Heart left ventricle (tissue), 13 donors: ENCODE measurements around the gene SPRY4.

Experiments
- POLR2A ChIP-seq, 2 donors: fragments of 450-650 bp; IDR thresholded peaks; one replicate each; pipeline ENCODE4 v1.6.1; 2017; ENCODE audit warnings: antibody characterized with exemption in 2 of 2, mild to moderate bottlenecking in 2 of 2, moderate library complexity in 2 of 2
- TF ChIP-seq, protein P1 (sequence below), 12 donors: fragments of 200-600 bp; sonication (generic) in 4 of 12; IDR thresholded peaks; one replicate each; pipeline versions ENCODE4 v1.5.0 to v1.8.0; 2018 to 2022; ENCODE audit warnings: antibody characterized with exemption in 12 of 12, mild to moderate bottlenecking in 5 of 12
- donor health status: ischemic (EF 13 %, LVEDD 7.1; RV severe dilation, severe dysfunction).
- donor health status: DM: no; HTN: yes; CAD: no.
- donor health status: DM: no; HTN: no; CAD: no.
- donor health status: ischemic (EF 25% LVEDD 6.9; RV normal size, moderate dysfunction).
- donor health status: ischemic (EF 25% LVEDD 5.7; RV mildly dilated, moderate dysfunction).
- donor health status: ischemic (EF 35%, LVEDD 5.7; RV mildly dilated, moderate dysfunction).
- donor health status: nonischemic (EF 11% LVEDD 7.7; RV severe dilation, severe dysfunction).
- donor health status: DM: yes; HTN: yes; CAD: no.
- donor health status: PGD.
- donor health status: ischemic (EF 29% LVEDD 5.4; RV normal size, mild dysfunction).
- donor health status: nonischemic (EF 23%, LVEDD 6.1; RV moderate dilation, normal function).

DNA sequence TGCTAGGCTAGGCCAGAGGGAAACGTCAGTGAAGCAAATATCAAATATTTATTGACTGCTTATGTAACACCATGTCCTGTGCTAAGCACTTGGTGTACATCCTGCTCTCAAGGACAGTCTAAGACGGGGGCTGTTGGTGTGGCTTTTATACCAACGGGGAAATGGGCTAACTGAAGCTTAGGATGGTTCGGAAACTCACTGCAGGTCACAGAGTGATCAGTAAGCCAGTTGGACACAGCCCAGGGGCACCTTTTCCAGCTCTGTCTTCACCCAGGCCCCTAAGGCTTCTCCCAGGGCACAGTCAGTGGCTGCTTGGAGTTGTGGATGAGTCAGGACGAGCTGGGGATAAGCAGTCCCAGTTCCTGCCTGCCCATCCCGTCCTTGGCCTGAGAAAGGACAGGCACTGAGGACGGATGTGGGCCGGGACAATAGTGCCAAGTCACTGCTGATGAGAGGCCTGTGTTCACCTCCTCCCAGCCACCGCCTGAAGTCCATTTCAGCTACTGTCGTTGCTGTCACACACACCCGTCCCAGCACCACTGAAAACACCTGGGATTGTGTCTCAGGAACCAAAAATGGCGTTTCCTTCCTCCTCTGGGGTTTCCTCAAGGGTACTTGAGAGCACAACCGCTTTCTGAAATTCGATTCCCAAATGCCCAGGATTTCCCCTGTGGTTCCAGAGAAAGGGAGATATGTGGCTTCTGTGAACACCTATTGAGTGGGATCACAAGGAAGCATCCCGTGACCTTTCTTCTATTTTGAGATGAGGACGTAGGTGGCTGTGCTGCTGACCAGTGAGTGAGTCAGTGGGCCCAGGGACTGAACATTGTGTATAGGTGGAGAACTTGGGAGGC is 17.5 kb upstream of the SPRY4 start:
- no peak for TF ChIP-seq POLR2A (IDR thresholded peaks at IDR 0.05)
- TF ChIP-seq, protein P1, sequence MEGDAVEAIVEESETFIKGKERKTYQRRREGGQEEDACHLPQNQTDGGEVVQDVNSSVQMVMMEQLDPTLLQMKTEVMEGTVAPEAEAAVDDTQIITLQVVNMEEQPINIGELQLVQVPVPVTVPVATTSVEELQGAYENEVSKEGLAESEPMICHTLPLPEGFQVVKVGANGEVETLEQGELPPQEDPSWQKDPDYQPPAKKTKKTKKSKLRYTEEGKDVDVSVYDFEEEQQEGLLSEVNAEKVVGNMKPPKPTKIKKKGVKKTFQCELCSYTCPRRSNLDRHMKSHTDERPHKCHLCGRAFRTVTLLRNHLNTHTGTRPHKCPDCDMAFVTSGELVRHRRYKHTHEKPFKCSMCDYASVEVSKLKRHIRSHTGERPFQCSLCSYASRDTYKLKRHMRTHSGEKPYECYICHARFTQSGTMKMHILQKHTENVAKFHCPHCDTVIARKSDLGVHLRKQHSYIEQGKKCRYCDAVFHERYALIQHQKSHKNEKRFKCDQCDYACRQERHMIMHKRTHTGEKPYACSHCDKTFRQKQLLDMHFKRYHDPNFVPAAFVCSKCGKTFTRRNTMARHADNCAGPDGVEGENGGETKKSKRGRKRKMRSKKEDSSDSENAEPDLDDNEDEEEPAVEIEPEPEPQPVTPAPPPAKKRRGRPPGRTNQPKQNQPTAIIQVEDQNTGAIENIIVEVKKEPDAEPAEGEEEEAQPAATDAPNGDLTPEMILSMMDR (IDR thresholded peaks at IDR 0.05) = no peak
